Stimulated activated CD8-positive, alpha-beta memory T cell treated with anti-CD3 and anti-CD28 coated beads, Interleukin-15, amount 100 ng/mL, for 24 hours (primary cell): ENCODE results near the gene UNC5B.

Experiments used
- DNase-seq: peaks from one replicate; pipeline ENCODE4 v3.0.0-alpha.2; 2020; ENCODE audit warnings: low read depth

Gene UNC5B

DNA sequence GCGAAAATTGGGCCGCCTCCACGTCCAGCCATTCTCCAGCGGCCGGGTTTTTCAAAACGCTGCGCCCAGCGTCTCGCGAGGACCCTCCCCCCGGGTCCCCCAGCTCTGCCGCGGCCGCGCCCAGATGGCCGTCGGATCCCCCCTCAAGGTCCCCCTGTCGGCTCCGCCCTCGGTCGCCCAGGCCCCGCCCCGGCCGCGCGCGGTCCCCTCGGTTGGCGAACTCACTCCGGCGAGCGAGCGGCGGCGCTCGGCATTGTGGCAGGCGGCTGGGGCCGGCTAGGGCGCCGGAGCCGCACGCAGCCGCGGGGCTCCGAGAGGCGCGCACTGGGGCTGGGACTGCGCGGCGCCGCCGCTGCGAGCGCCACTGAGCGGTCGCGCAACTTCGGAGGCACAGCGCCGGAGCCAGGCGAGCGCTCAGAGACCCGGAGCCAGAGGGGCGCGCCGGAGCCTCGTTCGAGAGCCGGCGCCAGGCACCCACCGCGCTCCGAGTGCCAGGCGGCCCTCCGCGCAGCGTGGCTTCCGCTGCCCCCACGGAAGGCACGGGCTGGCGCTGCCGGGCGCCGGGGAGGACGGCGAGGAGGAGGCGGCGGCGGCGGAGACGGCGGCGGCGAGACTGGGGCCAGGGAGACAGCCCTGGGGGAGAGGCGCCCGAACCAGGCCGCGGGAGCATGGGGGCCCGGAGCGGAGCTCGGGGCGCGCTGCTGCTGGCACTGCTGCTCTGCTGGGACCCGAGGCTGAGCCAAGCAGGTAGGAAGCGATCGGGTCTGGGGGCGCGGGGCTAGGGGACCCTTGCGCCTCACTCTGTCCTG is at the start of gene UNC5B:
TSS of gene UNC5B (plus strand) at position 253 of the 809 bp plus-strand sequence. CDS start at position 669, 416 bp downstream.
- peak; percentile 33 for DNase-seq

DNA sequence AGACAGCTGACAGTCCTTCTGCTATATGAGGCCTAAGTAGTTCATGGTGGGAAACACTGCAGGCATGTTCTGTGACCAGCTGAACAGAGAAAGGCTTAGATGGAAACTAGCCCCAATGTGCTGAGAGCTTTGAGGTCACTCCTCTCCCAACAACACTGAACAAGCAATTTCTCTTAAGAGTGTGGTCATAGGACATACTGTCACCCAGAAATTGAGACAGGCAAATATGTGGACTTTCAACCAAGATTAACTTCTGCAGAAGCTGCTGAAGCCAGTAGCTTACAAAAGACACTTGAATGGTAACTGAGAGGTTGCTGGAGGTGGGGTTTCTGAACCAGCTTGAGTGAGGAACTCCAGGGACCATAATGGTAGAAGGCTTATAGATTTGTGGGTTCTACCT is 38.9 kb upstream of the UNC5B start:
- DNase-seq: no peak

DNA sequence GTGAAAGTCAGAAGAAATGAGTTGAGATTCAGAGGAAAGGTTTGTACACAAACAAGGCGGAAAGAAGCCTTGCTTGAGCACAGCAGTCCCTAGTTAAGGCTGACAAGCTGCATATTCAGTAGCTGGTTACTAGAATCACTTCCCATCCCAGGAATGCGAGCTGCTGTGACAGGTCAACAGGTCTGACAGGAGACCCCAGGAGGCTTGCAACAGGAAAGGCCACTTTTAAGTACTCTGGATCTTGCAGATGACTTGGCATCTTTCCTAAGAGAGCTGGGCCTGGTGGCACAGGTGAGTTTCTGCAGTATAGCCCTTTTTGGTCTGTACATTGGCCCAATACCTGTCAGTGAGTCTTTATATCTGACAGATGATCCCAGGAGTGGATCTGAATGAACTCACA is 35.7 kb upstream of the UNC5B start:
- no peak for DNase-seq

GRCh38 chr10:71177651-71178199 is 34.6 kb upstream of the UNC5B start:
- no peak for DNase-seq

- DNase-seq: no peak
Observed at GRCh38 chr10:71178880-71179279, 33.5 kb upstream of the UNC5B start.

- no peak for DNase-seq
Observed at GRCh38 chr10:71179382-71179781, 33.0 kb upstream of the UNC5B start.

DNA sequence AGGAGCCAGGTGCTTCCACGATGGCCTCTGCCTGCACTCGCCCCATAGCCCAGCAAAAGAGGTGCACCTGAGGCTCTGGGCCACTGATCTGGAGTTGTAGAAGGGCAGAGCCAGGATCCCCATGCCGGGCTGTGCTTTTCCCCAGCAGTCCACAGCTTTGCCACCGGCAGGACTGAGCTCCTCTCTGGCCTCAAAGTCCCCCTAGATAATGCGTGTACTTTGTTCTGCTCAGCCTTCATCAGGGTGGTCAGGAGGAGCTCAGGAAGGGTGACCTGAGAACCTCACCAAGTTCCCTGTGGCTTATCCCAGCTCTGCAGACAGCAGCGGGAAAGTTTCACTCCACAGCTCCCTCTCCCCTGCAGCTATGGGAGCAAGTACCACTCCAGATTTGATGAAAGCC is 27.9 kb upstream of the UNC5B start:
- no peak for DNase-seq

- DNase-seq: no peak
Observed at GRCh38 chr10:71185209-71185608, 27.2 kb upstream of the UNC5B start.

GRCh38 chr10:71187197-71187596 is 25.2 kb upstream of the UNC5B start:
- no peak for DNase-seq

GRCh38 chr10:71187600-71187999 is 24.8 kb upstream of the UNC5B start:
- DNase-seq: no peak

- no peak for DNase-seq
Observed at GRCh38 chr10:71188201-71188600, 24.2 kb upstream of the UNC5B start.

DNA sequence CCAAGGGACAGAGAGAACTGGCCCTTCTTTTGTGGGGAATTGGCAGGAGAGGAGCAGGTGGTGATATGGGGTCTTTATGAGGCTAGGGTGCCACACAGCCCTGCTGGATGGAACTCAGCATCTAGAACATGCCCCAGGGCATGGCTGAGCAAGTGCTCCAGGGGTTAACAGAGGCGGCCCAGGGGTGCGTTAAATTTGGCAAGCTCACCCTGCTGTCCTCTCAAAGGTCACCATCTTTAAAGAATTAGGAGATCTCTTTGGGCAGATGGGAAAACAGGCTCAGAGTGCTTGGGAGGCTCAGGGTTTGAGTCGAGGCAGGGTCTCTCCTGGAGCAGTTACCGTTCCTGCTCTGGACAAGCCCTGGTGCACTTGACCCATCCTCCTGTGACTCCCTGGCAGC is 21.4 kb upstream of the UNC5B start:
- no peak for DNase-seq

- no peak for DNase-seq
Observed at GRCh38 chr10:71191551-71192076, 20.8 kb upstream of the UNC5B start.

GRCh38 chr10:71193516-71193915 is 18.9 kb upstream of the UNC5B start:
- DNase-seq: no peak

GRCh38 chr10:71197955-71198354 is 14.4 kb upstream of the UNC5B start:
- DNase-seq: no peak

GRCh38 chr10:71201849-71202248 is 10.5 kb upstream of the UNC5B start:
- DNase-seq: no peak

- no peak for DNase-seq
Observed at GRCh38 chr10:71202314-71202713, 10.1 kb upstream of the UNC5B start.

- DNase-seq: no peak
Observed at GRCh38 chr10:71203124-71203523, 9.2 kb upstream of the UNC5B start.

GRCh38 chr10:71203716-71204115 is 8.7 kb upstream of the UNC5B start:
- DNase-seq: no peak

- DNase-seq: no peak
Observed at GRCh38 chr10:71204746-71205145, 7.6 kb upstream of the UNC5B start.

DNA sequence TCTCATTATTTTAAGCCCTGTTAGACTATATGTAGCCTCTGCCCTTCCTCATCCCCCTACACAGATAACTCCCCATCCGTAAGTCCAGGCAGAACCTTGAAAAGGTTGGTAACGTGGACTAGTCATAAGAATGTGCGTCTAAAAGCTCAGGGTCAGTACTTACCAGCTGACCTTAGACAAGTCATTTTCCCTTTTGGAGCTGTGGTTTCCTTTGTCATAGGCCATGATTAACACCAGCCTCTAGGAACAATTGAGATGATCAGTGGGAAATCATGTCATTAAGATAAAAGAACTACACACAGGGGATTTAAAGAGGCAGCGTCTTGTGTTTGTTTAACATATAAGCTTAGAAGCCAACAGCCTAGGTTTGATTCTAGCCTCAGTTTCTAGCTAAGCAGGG is 6.9 kb upstream of the UNC5B start:
- DNase-seq: no peak

DNA sequence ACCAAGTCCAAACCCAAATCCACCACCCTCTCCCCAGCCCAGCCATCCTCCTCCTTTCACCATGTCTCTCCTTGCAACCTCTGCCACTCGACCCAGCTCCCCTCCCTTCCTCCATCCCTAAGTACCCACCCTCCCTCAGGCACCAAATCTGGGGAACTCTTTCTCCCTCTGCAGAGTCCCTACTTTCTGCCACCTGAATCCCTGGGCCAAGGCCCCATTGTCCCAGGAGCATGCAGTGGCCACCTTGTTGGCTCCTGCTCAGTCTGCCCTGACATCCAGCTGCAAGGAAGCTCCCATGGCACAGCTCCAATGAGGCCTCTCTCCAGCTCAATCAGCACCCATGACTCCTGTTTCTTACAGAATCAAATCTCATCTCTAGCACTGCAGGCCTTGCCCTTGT is 5.5 kb upstream of the UNC5B start:
- no peak for DNase-seq

DNA sequence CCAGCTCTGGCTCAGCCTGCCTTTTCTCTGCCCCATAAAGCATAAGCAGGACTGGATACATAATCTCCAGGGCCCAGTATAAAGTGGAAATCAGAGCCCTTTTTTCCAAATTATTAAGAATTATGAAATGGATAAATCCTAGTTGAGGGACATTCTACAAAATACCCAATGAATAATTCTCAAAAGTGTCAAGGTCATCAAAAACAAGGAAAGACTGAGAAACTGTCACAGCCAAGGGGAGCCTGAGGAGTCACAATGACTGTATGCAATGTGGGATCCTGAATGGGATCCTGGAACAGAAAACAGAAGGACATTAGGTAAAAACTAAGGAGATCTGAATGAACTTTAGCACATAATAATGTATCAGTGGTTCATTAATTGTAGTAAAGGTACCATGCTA is 4.8 kb upstream of the UNC5B start:
- no peak for DNase-seq

DNA sequence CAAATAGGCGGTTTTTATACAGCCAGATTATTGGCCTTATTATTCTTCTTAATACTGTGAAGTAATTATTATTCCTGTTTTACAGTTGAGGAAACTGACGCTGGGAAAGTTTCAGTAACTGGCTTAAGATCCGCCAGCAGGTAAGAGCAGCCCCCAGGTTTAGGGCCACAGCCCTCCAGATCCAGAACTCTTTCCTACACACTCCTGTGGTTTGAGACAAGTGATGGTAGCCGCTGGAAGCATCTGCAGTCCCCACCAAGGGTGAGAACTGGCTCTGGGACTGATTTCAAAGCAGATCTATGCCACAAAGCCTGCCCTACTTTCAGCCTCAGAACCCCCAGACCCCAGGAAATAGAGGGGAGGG is 3.0 kb upstream of the UNC5B start:
- no peak for DNase-seq
